GM23338 (cell line): ENCODE data around the gene EMC9. TPM values are rescaled to one million over a fixed set of nuclear protein-coding genes. Genes with fewer than 3 reads are reported as not detected.

Experiments
- ATAC-seq: fragments of 200-7000 bp; cut with Tn5 transposase; 3 replicates; pipeline ENCODE4 v1.9.1; 2020
- DNase-seq: peaks from one replicate; pipeline ENCODE4 v3.0.0-alpha.2; 2015; ENCODE audit warnings: low spot score
- H2AFZ ChIP-seq: fragments of 200-600 bp; sonication (generic); 2 replicates; pipeline ENCODE4 v1.8.0; 2016; ENCODE audit warnings: antibody characterized with exemption, mild to moderate bottlenecking, moderate library complexity
- H3F3A ChIP-seq: fragments of 200-600 bp; sonication (generic); replicated peaks from 2 replicates; pipeline ENCODE4 v1.8.0; 2017; ENCODE audit warnings: antibody characterized with exemption, mixed run types, low read depth
- H3K27ac ChIP-seq: fragments of 200-600 bp; sonication (generic); 2 replicates; pipeline ENCODE4 v1.6.1; 2016; ENCODE audit warnings: low read depth
- H3K27me3 ChIP-seq: fragments of 200-600 bp; sonication (generic); 2 replicates; pipeline ENCODE4 v1.8.0; 2016; ENCODE audit warnings: mild to moderate bottlenecking, mixed run types, moderate library complexity; ENCODE audit not compliant: insufficient read depth
- H3K36me3 ChIP-seq: fragments of 200-600 bp; sonication (generic); 2 replicates; pipeline ENCODE4 v1.8.0; 2016; ENCODE audit warnings: mild to moderate bottlenecking; ENCODE audit not compliant: insufficient read depth
- H3K4me1 ChIP-seq: fragments of 200-600 bp; sonication (generic); 2 replicates; pipeline ENCODE4 v1.8.0; 2016; ENCODE audit warnings: mild to moderate bottlenecking, moderate library complexity; ENCODE audit not compliant: insufficient read depth
- H3K4me2 ChIP-seq: fragments of 200-600 bp; sonication (generic); 2 replicates; pipeline ENCODE4 v1.7.1; 2017; ENCODE audit warnings: mixed run types
- H3K4me3 ChIP-seq: fragments of 200-600 bp; sonication (generic); 2 replicates; pipeline ENCODE4 v1.6.1; 2016; ENCODE audit warnings: mixed run types
- H3K79me2 ChIP-seq: fragments of 200-600 bp; sonication (generic); replicated peaks from 2 replicates; pipeline ENCODE4 v1.8.0; 2017; ENCODE audit warnings: mild to moderate bottlenecking; ENCODE audit not compliant: insufficient read depth
- H3K9me2 ChIP-seq: fragments of 200-600 bp; sonication (generic); 2 replicates; pipeline ENCODE4 v1.8.0; 2017; ENCODE audit not compliant: insufficient read depth
- H4K20me1 ChIP-seq: fragments of 200-600 bp; sonication (generic); replicated peaks from 2 replicates; pipeline ENCODE4 v1.8.0; 2017; ENCODE audit warnings: mild to moderate bottlenecking; ENCODE audit not compliant: insufficient read depth
- H3K27ac Mint-ChIP-seq: 2 replicates; pipeline ENCODE4 v1.8.0; 2020; ENCODE audit warnings: inconsistent platforms, mild to moderate bottlenecking, moderate library complexity, mixed read lengths
- H3K27me3 Mint-ChIP-seq: 3 replicates; pipeline ENCODE4 v1.8.0; 2022; ENCODE audit warnings: low read depth, mild to moderate bottlenecking, moderate library complexity, mixed read lengths, inconsistent platforms; ENCODE audit not compliant: insufficient read depth, poor library complexity
- H3K36me3 Mint-ChIP-seq: 3 replicates; pipeline ENCODE4 v1.8.0; 2021; ENCODE audit warnings: low read depth, mild to moderate bottlenecking, inconsistent platforms, moderate library complexity, mixed read lengths
- H3K4me1 Mint-ChIP-seq: 3 replicates; pipeline ENCODE4 v1.8.0; 2020; ENCODE audit warnings: mild to moderate bottlenecking, inconsistent platforms, mixed read lengths
- H3K4me3 Mint-ChIP-seq: 3 replicates; pipeline ENCODE4 v1.8.0; 2021; ENCODE audit warnings: moderate library complexity, mild to moderate bottlenecking, inconsistent platforms, mixed read lengths
- H3K9me3 Mint-ChIP-seq: 3 replicates; pipeline ENCODE4 v1.8.0; 2020; ENCODE audit warnings: moderate library complexity, mild to moderate bottlenecking, inconsistent platforms, mixed read lengths
- CREB1 ChIP-seq: fragments of 250-450 bp; sonication (Bioruptor Pico); IDR thresholded peaks from 2 replicates; pipeline ENCODE4 v1.5.0; 2020; ENCODE audit warnings: low read depth, mild to moderate bottlenecking, moderate library complexity
- CTCF ChIP-seq, 2 experiments: fragments of 200-600 bp in 1 of 2; sonication (generic) in 1 of 2; conservative IDR thresholded peaks; 2 replicates each; pipeline versions ENCODE4 v1.5.1 to v1.6.1; 2016 to 2017; ENCODE audit warnings: antibody characterized with exemption in 2 of 2, low read depth in 2 of 2, mild to moderate bottlenecking in 2 of 2, moderate library complexity in 1 of 2
- JUNB ChIP-seq: IDR thresholded peaks from one replicate; pipeline ENCODE4 v1.6.1; 2016; ENCODE audit warnings: antibody characterized with exemption; ENCODE audit not compliant: unreplicated experiment
- POLR2AphosphoS5 ChIP-seq: IDR thresholded peaks from 2 replicates; pipeline ENCODE4 v1.6.1; 2016; ENCODE audit warnings: antibody characterized with exemption, low read depth
- REST ChIP-seq: IDR thresholded peaks from one replicate; pipeline ENCODE4 v1.6.1; 2018; ENCODE audit warnings: antibody characterized with exemption; ENCODE audit not compliant: unreplicated experiment
- polyA plus RNA-seq: library from polyadenylated mRNA; unstranded; fragments of >200 nt; fragmentation: Nextera tagmentation; extraction: Ambion mirVana; gene quantifications from 2 replicates; pipeline ENCODE4 v1.2.1, GENCODE V29; 2016
- total RNA-seq: library from RNA; depleted of rRNA; stranded (reverse); fragments of >200 nt; shearing (Covaris generic); gene quantifications from 2 replicates; pipeline ENCODE4 v1.2.3, GENCODE V29; 2014

The EMC9 gene
- total and polyA plus RNA-seq, 2 experiments from 2014 or later: 30.0 to 64.2 TPM

GRCh38 chr14:24179961-24180796, 38.8 kb upstream of the EMC9 start (continued):
- no peak for TF ChIP-seq REST
- no peak for TF ChIP-seq CREB1 (CRISPR knock-in tag)
- no peak for TF ChIP-seq JUNB
- no peak for TF ChIP-seq CTCF (conservative IDR thresholded peaks at IDR 0.05; ENCODE audit: low read depth in 2 of 2)

GRCh38 chr14:24179294-24179960, 38.0 kb upstream of the EMC9 start:
- Histone ChIP-seq H3K9me2 (no peaks in the 10 kb centered on the region), H3K79me2 (no peaks in the 10 kb centered on the region), H3F3A (no peaks in the 10 kb centered on the region), H3K36me3 (no peaks in the 10 kb centered on the region; the same call in 1 of the 2 replicates), H3K4me2 (no peak overlapping the region), H3K4me3 (no peak overlapping the region), H2AFZ (no peak overlapping the region), H3K27me3 (no peaks in the 10 kb centered on the region), H3K4me1 (no peaks in the 10 kb centered on the region), H4K20me1 (no peaks in the 10 kb centered on the region; the same call in none of the 2 replicates), H3K27ac (no peak overlapping the region)
- peaks cover 3% of the 10 kb centered on the region; the same call in 2 of the 3 replicates for H3K9me3 Mint-ChIP-seq
- H3K27ac Mint-ChIP-seq: peak overlapping the region; percentile 78
- no peak for TF ChIP-seq POLR2AphosphoS5
- H3K27me3 Mint-ChIP-seq: peaks cover 26% of the 10 kb centered on the region
- no peaks in the 10 kb centered on the region for H3K4me1 Mint-ChIP-seq
- peaks cover 64% of the 10 kb centered on the region for H3K36me3 Mint-ChIP-seq
- ATAC-seq: no peak
- H3K4me3 Mint-ChIP-seq: no peak overlapping the region
- DNase-seq: no peak
